ENCODE data around the gene DCTPP1. TPM values are rescaled to one million over a fixed set of nuclear protein-coding genes. Genes with fewer than 3 reads are reported as not detected.

The DCTPP1 gene
- polyA plus RNA-seq, 1 experiment: 34.7 TPM

DNA sequence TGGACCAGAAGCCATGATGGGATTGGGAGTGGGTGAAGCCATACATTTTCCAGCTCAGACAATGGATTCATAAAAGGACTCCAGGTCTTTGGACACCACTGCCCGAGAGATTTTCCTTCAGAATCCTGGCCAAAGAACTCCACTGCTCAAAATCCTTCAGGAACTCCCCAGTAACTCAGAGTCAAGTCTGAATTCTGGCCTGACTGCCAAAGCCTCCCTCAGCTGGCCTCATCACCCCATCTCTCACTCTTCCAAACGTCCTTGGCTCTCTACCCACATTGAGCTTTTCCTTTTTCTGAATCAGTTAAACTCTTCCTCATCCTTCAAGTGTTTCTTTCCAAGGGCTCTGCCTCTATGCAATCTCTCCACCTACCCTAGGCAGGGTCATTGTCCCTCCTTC, 46.3 kb downstream of the DCTPP1 start:
- CTCF ChIA-PET: interaction anchor here (1.3 kb wide), 1 partner anchor 26 kb away, joined by 4 read pairs; no protein-coding TSS in a partner anchor
- POLR2A ChIA-PET: no interaction called here
- Histone ChIP-seq H3K27me3 (ENCODE audit: control insufficient read depth, insufficient read depth, low read length) (no peaks in the 10 kb centered on the region), H3K9me3 (ENCODE audit: control insufficient read depth, insufficient read depth, low read length) (no peaks in the 10 kb centered on the region; the same call in 1 of the 2 replicates), H3K4me3 (ENCODE audit: low read depth, low read length) (no peak overlapping the region), H3K27ac (ENCODE audit: low read depth, low read length) (no peak overlapping the region)
- no peak for DNase-seq (ENCODE audit: low read depth, low spot score)
- TF ChIP-seq, protein P1, sequence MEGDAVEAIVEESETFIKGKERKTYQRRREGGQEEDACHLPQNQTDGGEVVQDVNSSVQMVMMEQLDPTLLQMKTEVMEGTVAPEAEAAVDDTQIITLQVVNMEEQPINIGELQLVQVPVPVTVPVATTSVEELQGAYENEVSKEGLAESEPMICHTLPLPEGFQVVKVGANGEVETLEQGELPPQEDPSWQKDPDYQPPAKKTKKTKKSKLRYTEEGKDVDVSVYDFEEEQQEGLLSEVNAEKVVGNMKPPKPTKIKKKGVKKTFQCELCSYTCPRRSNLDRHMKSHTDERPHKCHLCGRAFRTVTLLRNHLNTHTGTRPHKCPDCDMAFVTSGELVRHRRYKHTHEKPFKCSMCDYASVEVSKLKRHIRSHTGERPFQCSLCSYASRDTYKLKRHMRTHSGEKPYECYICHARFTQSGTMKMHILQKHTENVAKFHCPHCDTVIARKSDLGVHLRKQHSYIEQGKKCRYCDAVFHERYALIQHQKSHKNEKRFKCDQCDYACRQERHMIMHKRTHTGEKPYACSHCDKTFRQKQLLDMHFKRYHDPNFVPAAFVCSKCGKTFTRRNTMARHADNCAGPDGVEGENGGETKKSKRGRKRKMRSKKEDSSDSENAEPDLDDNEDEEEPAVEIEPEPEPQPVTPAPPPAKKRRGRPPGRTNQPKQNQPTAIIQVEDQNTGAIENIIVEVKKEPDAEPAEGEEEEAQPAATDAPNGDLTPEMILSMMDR (IDR thresholded peaks at IDR 0.05; ENCODE audit: low read depth, low read length): no peak

DNA sequence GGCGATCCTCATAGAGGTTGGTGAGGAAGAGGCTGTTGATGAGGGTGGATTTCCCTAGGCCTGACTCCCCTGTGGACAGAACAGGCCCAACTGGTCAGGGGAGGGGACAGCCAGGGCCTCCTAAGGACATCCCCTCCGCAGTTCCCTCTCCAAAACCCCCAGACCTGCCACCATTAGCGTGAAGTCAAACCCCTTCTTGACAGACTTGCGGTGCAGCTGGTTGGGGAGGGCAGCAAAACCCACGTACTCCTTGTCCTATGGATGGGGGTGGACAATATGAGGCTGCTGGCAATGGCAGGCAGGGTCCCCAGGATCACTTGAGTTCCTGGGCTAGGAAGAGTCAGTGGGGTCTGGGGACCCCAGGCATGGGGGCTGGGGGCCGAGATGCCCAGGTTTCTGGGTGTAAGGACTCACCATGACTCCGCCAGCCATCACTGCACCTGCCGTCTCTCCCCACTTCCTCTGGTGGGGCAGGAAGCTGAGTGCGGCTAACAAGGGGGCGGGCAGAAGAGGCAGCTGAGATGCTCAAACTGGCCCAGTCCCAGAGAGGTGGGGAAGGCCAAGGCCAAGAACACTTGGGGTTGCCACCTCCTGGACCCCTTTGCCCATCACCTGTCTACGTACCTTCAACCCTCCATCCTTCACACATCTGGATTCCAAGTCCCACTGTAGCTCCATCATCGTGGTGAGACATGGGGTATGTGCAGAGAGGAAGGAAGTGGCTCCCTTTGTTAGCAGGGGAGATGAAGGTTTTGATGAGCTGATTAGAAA, 47.5 kb downstream of the DCTPP1 start, which contains the start of gene SEPTIN1:
Gene SEPTIN1 (minus strand): TSS at position 451 of the 771 bp plus-strand sequence. CDS start 19 bp downstream, at position 432.
- H3K27ac ChIP-seq (ENCODE audit: low read depth, low read length): no peak within 1 kb of the TSS
- ChIA-PET POLR2A (no interaction called here), CTCF (interaction anchor here (1.3 kb wide), 1 partner anchor 27 kb away, joined by 4 read pairs; no protein-coding TSS in a partner anchor)
- DNase-seq (ENCODE audit: low read depth, low spot score): no peak
- no peak within 1 kb of the TSS for H3K4me3 ChIP-seq (ENCODE audit: low read depth, low read length)
- H3K27me3 ChIP-seq (ENCODE audit: control insufficient read depth, insufficient read depth, low read length): no peaks in the 10 kb centered on the region
- TF ChIP-seq, protein P1 (IDR thresholded peaks at IDR 0.05; ENCODE audit: low read depth, low read length): no peak
- H3K9me3 ChIP-seq (ENCODE audit: control insufficient read depth, insufficient read depth, low read length): no peaks in the 10 kb centered on the region; the same call in 1 of the 2 replicates

DNA sequence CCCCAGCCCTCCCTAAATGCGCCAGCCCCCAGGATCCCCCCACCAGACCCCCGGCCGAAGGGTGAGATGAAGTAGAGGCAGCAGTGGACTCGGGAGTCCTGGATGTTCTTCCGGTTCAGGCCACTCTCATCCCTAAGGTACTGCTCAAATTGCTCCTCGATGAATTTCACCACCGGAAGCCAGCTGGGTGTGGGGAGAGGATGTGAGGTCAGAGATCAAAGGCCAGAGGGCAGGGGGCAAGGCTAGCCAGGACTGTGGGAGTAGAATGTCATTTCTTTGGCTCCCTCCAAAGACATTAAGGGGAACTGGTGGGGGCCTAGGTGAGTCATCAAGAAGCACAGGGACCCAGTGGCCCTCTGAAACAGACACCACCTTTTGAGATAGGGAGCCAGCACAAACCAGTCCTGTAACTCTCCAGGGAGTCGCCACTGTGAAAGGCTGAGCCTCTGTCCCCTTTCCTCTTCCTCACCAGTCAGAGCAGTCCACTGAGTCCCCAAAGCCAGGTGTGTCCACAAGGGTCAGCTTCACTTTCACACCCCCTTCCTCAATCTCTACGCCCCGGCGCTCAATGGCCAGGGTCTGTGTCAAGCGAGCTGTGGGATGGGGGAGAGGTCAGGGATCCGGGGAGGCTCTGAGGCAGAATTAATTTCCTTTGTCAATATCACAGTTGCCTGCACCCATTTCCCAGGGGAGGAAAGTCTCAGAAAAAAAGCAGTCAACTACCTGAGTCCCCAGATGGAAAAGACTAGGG, 48.4 kb downstream of the DCTPP1 start:
- POLR2A ChIA-PET: no interaction called here

DNA sequence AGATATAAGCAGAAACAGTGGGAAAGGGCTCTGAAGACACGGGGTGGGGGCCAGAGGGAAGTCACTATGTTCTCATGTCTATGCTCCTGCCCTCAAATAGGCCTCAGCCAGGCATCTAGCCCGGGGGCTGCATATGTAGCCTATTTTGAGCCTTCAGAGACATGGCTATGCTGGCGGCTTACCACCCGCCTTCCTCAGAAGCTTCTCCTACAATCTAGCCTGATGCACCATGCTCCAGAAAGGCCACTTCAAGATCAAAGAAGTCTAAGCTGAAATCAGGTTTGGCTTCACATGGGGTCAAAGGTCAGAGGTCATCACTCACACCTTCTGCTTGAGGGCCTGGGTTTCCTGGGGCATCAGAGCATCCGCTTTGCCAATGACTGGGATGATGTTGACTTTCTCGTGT, 49.0 kb downstream of the DCTPP1 start:
- no peak for DNase-seq (ENCODE audit: low read depth, low spot score)
- TF ChIP-seq, protein P1 (IDR thresholded peaks at IDR 0.05; ENCODE audit: low read depth, low read length): no peak
- H3K4me3 ChIP-seq (ENCODE audit: low read depth, low read length): no peak overlapping the region
- H3K9me3 ChIP-seq (ENCODE audit: control insufficient read depth, insufficient read depth, low read length): no peaks in the 10 kb centered on the region; the same call in 1 of the 2 replicates
- POLR2A ChIA-PET: no interaction called here
- H3K27me3 ChIP-seq (ENCODE audit: control insufficient read depth, insufficient read depth, low read length): no peaks in the 10 kb centered on the region
- CTCF ChIA-PET: no interaction called here
- no peak overlapping the region for H3K27ac ChIP-seq (ENCODE audit: low read depth, low read length)

More for the DNA sequence above, 48.4 kb downstream of the DCTPP1 start:
- Histone ChIP-seq H3K4me3 (ENCODE audit: low read depth, low read length) (no peak overlapping the region), H3K27ac (ENCODE audit: low read depth, low read length) (no peak overlapping the region), H3K9me3 (ENCODE audit: control insufficient read depth, insufficient read depth, low read length) (no peaks in the 10 kb centered on the region; the same call in 1 of the 2 replicates), H3K27me3 (ENCODE audit: control insufficient read depth, insufficient read depth, low read length) (no peaks in the 10 kb centered on the region)
- TF ChIP-seq, protein P1 (IDR thresholded peaks at IDR 0.05; ENCODE audit: low read depth, low read length): no peak
- no peak for DNase-seq (ENCODE audit: low read depth, low spot score)
- CTCF ChIA-PET: no interaction called here

Measured in AG04450 (cell line).